Lung (tissue), 16 donors: Measurements from ENCODE around the gene CCL2. TPM values are rescaled to one million over a fixed set of nuclear protein-coding genes. Genes with fewer than 3 reads are reported as not detected.

Experiments
- ATAC-seq: fragments of 200-7000 bp; cut with Tn5 transposase; one replicate; pipeline ENCODE4 v1.9.1; 2020; ENCODE audit warnings: moderate number of reproducible peaks; ENCODE audit not compliant: insufficient read depth, low FRiP score
- DNase-seq, 3 donors: peaks; one replicate each; pipeline ENCODE4 v3.0.0-alpha.2; 2013 to 2017
- H3K27ac ChIP-seq, 2 donors: one replicate each; pipeline ENCODE4 v1.5.1; 2013; ENCODE audit warnings: mild to moderate bottlenecking in 2 of 2, moderate library complexity in 2 of 2, control low read depth in 1 of 2, inconsistent platforms in 1 of 2, low read depth in 1 of 2, low read length in 1 of 2
- H3K27me3 ChIP-seq, 3 donors: one replicate each; pipeline ENCODE4 v1.5.1; 2013; ENCODE audit warnings: low read length in 2 of 3; ENCODE audit not compliant: control insufficient read depth in 3 of 3, insufficient read depth in 3 of 3
- H3K36me3 ChIP-seq, 4 donors: one replicate each; pipeline ENCODE4 v1.5.1; 2013; ENCODE audit warnings: low read length in 4 of 4, mild to moderate bottlenecking in 1 of 4, moderate library complexity in 1 of 4; ENCODE audit not compliant: control insufficient read depth in 4 of 4, insufficient read depth in 4 of 4
- H3K4me1 ChIP-seq, 5 donors: one replicate each; pipeline ENCODE4 v1.5.1; 2013; ENCODE audit warnings: low read length in 5 of 5, mild to moderate bottlenecking in 2 of 5, moderate library complexity in 1 of 5; ENCODE audit not compliant: control insufficient read depth in 5 of 5, insufficient read depth in 5 of 5
- H3K4me3 ChIP-seq: one replicate; pipeline ENCODE4 v1.5.1; 2013; ENCODE audit warnings: mild to moderate bottlenecking, control low read depth, moderate library complexity
- H3K9ac ChIP-seq, 2 donors: one replicate each; pipeline ENCODE4 v1.5.1; 2013; ENCODE audit warnings: low read length in 2 of 2, control low read depth in 1 of 2; ENCODE audit not compliant: insufficient read depth in 1 of 2
- H3K9me3 ChIP-seq, 4 donors: one replicate each; pipeline ENCODE4 v1.5.1; 2013; ENCODE audit warnings: low read length in 3 of 4, mild to moderate bottlenecking in 1 of 4, moderate library complexity in 1 of 4; ENCODE audit not compliant: control insufficient read depth in 4 of 4, insufficient read depth in 3 of 4
- CTCF ChIP-seq: IDR thresholded peaks from 2 replicates; pipeline ENCODE4 v1.5.1; 2012; ENCODE audit warnings: mild to moderate bottlenecking; ENCODE audit errors: control extremely low read depth, extremely low read depth
- WGBS, 2 donors: extraction: QIAGEN DNeasy Blood & Tissue Kit; methylation state at CpG; one replicate each; pipeline ENCODE4 v1.1.7; 2013; 5-methylcytosine and 5-hydroxymethylcytosine counted together
- long read RNA-seq, 5 donors: transcript quantifications; one replicate each; lab custom pipeline, GENCODE V29; 2026
- polyA plus RNA-seq, 2 donors: library from polyadenylated mRNA; stranded (reverse); fragments of 200-250 nt; gene quantifications; one replicate each; pipeline ENCODE4 v1.2.1, GENCODE V29; 2013
- total RNA-seq, 2 donors: library from RNA; depleted of rRNA in 1 of 2; stranded (reverse); fragments of >200 nt in 1 of 2; gene quantifications; one replicate each; pipeline ENCODE4 v1.2.1, GENCODE V29; 2014 to 2021
- donor health status: control.
- donor health status: control.
- donor health status: Bipolar disorder and iron deficiency.
- donor health status: healthy.
- donor health status: DM: yes; HTN: yes; CAD: no.

The CCL2 gene
- total RNA-seq (10 to 100 TPM; 80.8 to 93.5 TPM), polyA plus RNA-seq (1,000 to 10,000 TPM in 1 of 2 donors, 100 to 1,000 TPM in 1; 226 to 1,172 TPM)
- long read RNA-seq, donor 1, transcript CCL2-201 (3 exons, 741 nt) = major isoform, 27 of 46 reads
- long read RNA-seq, donor 1, transcript CCL2-203 (1 exons, 996 nt) = minor isoform, 18 of 46 reads
- long read RNA-seq, donor 1, partial matches to known transcripts = 0 of 46 reads
- long read RNA-seq, donor 1, other reads (novel, unspliced or antisense) = 0 of 46 reads
- long read RNA-seq, donor 2, transcript CCL2-203 (1 exons, 996 nt) = major isoform, 12 of 24 reads
- long read RNA-seq, donor 2, transcript CCL2-201 (3 exons, 741 nt) = major isoform, 12 of 24 reads
- long read RNA-seq, donor 2, partial matches to known transcripts = 0 of 24 reads
- long read RNA-seq, donor 2, other reads (novel, unspliced or antisense) = 0 of 24 reads
- long read RNA-seq, donor 3, transcript CCL2-201 (3 exons, 741 nt) = major isoform, 13 of 24 reads
- long read RNA-seq, donor 3, transcript CCL2-203 (1 exons, 996 nt) = minor isoform, 10 of 24 reads
- long read RNA-seq, donor 3, partial matches to known transcripts = 0 of 24 reads
- long read RNA-seq, donor 3, other reads (novel, unspliced or antisense) = 0 of 24 reads
- long read RNA-seq, donor 4, transcript CCL2-203 (1 exons, 996 nt) = minor isoform, 6 of 24 reads
- long read RNA-seq, donor 4, transcript CCL2-201 (3 exons, 741 nt) = major isoform, 15 of 24 reads
- long read RNA-seq, donor 4, partial matches to known transcripts = 0 of 24 reads
- long read RNA-seq, donor 4, other reads (novel, unspliced or antisense) = 0 of 24 reads
- long read RNA-seq, donor 5, transcript CCL2-201 (3 exons, 741 nt) = major isoform, 16 of 23 reads
- long read RNA-seq, donor 5, transcript CCL2-203 (1 exons, 996 nt) = minor isoform, 7 of 23 reads
- long read RNA-seq, donor 5, partial matches to known transcripts = 0 of 23 reads
- long read RNA-seq, donor 5, other reads (novel, unspliced or antisense) = 0 of 23 reads

- H3K9ac ChIP-seq = peak within 1 kb of the TSS; percentile 25 to 80
- peaks cover 0 to 7% (median 2%) of the 10 kb centered on the region in 4 donors for H3K36me3 ChIP-seq
- H3K4me3 ChIP-seq = peak within 1 kb of the TSS; percentile 37
- peaks cover 29 to 48% (median 36%) of the 10 kb centered on the region in 5 donors for H3K4me1 ChIP-seq
- TF ChIP-seq CTCF = no peak
- peak within 1 kb of the TSS; percentile 84 to 87 for H3K27ac ChIP-seq
- H3K9me3 ChIP-seq = no peaks in the 10 kb centered on the region
- DNase-seq (peak; percentile 83 to 95 (median 92)), ATAC-seq (peak; percentile 29)
- no peaks in the 10 kb centered on the region for H3K27me3 ChIP-seq
- 1 to 5% methylated on average over 11 of the region's 11 CpGs for WGBS, 2 donors
Measured at GRCh38 chr17:34254651-34255380, at the start of gene CCL2. CCL2 (plus strand) TSS chr17:34255285; CDS start chr17:34255350, 65 bp downstream.

GRCh38 chr17:34205401-34205800, 49.7 kb upstream of the CCL2 start:
- Histone ChIP-seq H3K9me3 (peaks cover 0 to 4% (median 0%) of the 10 kb centered on the region in 4 donors), H3K4me1 (peaks cover 0 to 1% (median 0%) of the 10 kb centered on the region in 5 donors), H3K4me3 (no peak overlapping the region), H3K27me3 (no peaks in the 10 kb centered on the region), H3K27ac (no peak overlapping the region), H3K9ac (no peak overlapping the region), H3K36me3 (no peaks in the 10 kb centered on the region)
- DNase-seq = no peak
- no peak for ATAC-seq
- 92 to 100% methylated on average over 1 of the region's 1 CpG for WGBS, 2 donors
- no peak for TF ChIP-seq CTCF

- no peaks in the 10 kb centered on the region for H3K36me3 ChIP-seq
- ATAC-seq (no peak), DNase-seq (no peak)
- no peak overlapping the region for H3K27ac ChIP-seq
- H3K4me3 ChIP-seq = no peak overlapping the region
- no peak overlapping the region for H3K9ac ChIP-seq
- peaks cover 0 to 4% (median 0%) of the 10 kb centered on the region in 4 donors for H3K9me3 ChIP-seq
- WGBS, 2 donors = 92% methylated on average over 3 of the region's 3 CpGs
- H3K27me3 ChIP-seq = no peaks in the 10 kb centered on the region
- H3K4me1 ChIP-seq = peaks cover 0 to 1% (median 0%) of the 10 kb centered on the region in 5 donors
- no peak for TF ChIP-seq CTCF
Measured at GRCh38 chr17:34206569-34206968, 48.5 kb upstream of the CCL2 start.
